ENCODE results near the gene COA4.
"Not testable (repeated sequence)": the region's sequence is repeated elsewhere in the genome, so short reads cannot be mapped to it uniquely, and the experiment has no call there.

Gene COA4

GRCh38 chr11:73876424-73877310, at the start of gene COA4, which contains the start of gene PAAF1:
TSS of gene COA4 (minus strand) at chr11:73876846. CDS start at chr11:73873378, 3,468 bp downstream.
TSS of gene PAAF1 (plus strand) at chr11:73876999. CDS start at chr11:73877022, 23 bp downstream.
- peak; percentile 92 for DNase-seq (ENCODE audit: low read depth)

GRCh38 chr11:73921180-73921579, 44.5 kb upstream of the COA4 start:
- no peak for DNase-seq (ENCODE audit: low read depth)

DNA sequence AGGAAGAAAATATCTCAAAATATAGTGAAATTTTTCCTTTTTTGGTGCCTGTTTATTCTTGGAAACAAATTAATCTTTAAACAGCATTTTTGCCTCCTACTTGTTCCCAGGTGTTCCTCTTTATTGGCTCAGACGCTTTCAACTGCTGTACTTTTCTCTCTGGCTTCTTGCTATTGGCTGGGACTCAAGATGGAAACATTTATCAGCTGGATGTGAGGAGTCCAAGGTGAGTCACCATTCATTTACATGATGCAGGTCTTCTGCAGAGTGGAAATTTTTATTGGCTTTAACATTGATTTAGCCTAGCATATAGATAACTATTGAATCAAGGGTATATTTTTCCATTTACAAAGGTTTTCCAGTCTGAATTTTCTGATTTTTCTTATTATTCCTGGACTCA, 39.8 kb upstream of the COA4 start:
- no peak for DNase-seq (ENCODE audit: low read depth)

DNA sequence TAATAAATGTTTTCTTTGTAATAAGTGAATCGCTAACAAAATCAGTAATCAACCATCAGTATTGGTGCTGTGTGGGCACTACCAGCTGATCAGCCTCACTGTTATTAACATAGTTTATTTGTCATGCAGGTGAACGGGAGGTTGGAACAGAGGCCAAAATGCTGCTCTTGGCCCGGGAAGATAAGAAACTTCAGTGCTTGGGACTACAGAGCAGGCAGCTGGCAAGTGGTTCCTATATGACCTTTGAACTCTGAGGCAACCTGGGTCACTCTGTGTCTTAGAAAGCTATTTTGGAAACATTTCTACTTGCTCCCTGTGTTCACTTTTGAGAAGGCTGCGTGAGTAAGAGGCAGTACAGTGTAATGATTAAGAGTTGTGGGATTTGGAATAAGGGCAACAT, 37.6 kb upstream of the COA4 start:
- DNase-seq (ENCODE audit: low read depth) = no peak

GRCh38 chr11:73913472-73913871, 36.8 kb upstream of the COA4 start:
- no peak for DNase-seq (ENCODE audit: low read depth)

DNA sequence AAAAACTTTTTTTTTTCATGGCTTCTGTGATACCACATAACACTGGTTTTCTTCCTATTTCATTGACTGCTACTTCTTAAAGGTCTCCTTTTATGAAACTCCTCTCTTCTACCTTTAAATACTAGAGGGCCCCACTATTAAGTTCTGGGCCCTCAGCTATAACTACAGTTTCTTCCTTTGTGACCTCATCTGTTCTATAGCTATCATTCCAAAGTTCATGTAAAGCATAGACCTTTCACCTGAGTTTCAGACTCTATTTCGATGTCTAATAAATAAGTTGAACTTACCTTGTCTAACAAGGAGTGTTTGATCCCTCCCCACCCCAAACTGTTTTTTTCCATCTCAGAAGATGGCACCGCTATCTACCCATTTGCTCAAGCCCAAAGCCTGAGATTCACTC, 35.4 kb upstream of the COA4 start:
- no peak for DNase-seq (ENCODE audit: low read depth)

DNA sequence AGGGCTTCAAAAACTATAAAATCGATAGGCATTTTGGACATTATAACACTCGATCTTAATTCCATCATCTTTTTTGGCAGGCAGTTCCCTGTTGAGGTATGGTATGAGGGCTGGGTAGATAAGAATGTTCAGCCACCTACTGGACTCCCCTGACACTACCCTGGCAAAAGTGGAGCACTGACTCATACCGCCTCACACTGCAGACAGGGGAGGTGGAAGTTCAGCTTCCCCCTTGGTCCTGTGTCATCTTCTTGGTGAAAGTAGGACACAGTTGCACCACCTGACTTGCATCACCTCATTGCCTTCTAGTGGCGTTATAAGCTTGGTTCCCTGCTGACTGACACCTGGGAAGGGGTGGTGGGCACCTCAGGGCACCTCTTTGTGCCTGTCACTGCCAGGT, 30.5 kb upstream of the COA4 start:
- DNase-seq (ENCODE audit: low read depth) = no peak

- DNase-seq (ENCODE audit: low read depth) = no peak
These were observed 25.7 kb upstream of the COA4 start for GRCh38 chr11:73902303-73902702.

GRCh38 chr11:73894725-73895335, 18.2 kb upstream of the COA4 start:
- no peak for DNase-seq (ENCODE audit: low read depth)

- no peak for DNase-seq (ENCODE audit: low read depth)
These were observed 16.4 kb upstream of the COA4 start for GRCh38 chr11:73893041-73893440.

GRCh38 chr11:73889536-73889935, 12.9 kb upstream of the COA4 start:
- DNase-seq (ENCODE audit: low read depth) = no peak

DNA sequence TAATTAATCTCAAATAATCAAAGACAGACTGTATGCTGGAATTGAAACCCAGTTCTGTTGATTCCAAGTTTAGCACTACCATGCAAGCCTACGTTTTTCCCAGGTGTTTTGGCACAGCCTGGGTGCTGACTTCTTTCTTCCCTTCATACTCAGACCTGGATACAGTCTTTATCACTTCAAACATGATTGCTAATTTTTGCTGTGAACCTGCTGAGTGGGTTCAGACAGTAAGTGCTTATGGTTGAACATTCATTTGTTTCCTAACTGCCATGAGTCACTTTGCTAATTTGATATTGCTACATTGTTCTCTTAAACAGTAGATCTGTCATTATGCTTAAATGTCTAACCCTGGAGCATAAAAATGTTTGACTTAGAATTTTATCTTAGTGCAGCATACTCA, 12.4 kb upstream of the COA4 start:
- no peak for DNase-seq (ENCODE audit: low read depth)

GRCh38 chr11:73888244-73888643, 11.6 kb upstream of the COA4 start:
- DNase-seq (ENCODE audit: low read depth) = no peak

- DNase-seq (ENCODE audit: low read depth) = no peak
These were observed 7.2 kb upstream of the COA4 start for GRCh38 chr11:73883856-73884255.

DNA sequence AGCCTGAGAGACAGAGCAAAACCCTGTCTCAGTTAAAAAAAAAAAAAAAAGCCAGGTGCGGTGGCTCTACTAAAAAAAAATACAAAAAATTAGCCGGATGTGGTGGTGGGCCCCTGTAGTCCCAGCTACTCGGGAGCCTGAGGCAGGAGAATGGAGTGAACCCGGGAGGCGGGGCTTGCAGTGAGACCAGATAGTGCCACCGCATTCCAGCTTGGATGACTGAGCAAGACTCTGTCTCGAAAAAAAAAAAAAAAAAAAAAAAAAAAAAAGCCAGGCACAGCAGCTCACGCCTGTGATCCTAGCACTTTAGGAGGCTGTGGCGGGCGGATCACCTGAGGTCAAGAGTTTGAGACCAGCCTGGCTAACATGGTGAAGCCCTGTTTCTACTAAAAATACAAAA, 3.8 kb upstream of the COA4 start:
- not testable (repeated sequence) for DNase-seq (ENCODE audit: low read depth)

GRCh38 chr11:73878771-73879170, 2.1 kb upstream of the COA4 start:
- DNase-seq (ENCODE audit: low read depth) = no peak

DNA sequence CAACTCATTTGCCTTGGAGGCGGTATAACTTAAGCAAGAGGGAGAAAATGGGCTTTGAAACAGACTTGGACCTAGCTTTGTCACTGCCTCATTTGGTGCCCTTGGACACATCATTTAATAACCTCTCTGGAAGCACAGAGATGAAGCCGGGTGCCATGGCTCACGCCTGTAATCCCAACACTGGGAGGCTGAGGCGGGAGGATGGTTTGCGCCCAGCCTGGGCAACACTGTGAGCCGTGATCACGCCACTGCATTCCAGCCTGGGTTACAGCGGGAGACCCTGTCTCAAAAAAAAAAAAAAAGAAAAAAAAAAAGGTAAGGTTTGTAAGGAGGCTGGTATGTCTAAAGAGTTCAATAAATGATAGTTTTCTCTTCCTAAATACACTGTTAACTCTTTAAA, 806 bp downstream of the COA4 start:
- DNase-seq (ENCODE audit: low read depth) = no peak

GRCh38 chr11:73875380-73875779, 1.3 kb downstream of the COA4 start:
- no peak for DNase-seq (ENCODE audit: low read depth)

DNA sequence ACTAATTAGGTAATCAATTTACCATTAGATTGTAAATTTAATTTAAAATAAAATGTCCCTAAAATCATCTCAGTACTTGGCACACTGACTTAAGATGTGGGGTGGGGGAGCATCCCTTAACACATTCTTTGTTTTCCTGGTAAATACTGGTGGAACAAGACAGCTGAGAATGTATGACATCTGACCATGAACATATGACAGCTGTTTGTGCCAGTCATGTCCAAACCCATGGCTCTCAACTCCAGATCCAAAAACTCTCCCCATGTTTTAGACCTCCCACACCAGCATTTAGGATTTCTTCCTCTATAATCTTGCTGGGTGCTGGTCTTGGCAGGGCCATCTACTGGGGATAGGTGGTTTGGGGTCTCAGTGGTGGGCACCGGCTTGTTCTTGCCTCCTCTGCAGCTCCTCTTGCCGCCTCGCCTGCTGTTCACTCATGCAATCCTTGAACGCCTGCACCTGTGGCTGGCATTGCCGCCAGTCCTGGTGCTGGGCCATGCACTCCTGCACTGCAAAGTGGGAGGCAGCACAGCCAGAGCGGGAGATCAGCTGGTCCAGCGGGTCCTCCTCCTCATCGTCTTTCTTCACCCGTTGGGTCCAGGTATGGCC, 3.8 kb downstream of the COA4 start:
- DNase-seq (ENCODE audit: low read depth) = no peak

GRCh38 chr11:73870261-73870660, 6.4 kb downstream of the COA4 start:
- DNase-seq (ENCODE audit: low read depth) = no peak

DNA sequence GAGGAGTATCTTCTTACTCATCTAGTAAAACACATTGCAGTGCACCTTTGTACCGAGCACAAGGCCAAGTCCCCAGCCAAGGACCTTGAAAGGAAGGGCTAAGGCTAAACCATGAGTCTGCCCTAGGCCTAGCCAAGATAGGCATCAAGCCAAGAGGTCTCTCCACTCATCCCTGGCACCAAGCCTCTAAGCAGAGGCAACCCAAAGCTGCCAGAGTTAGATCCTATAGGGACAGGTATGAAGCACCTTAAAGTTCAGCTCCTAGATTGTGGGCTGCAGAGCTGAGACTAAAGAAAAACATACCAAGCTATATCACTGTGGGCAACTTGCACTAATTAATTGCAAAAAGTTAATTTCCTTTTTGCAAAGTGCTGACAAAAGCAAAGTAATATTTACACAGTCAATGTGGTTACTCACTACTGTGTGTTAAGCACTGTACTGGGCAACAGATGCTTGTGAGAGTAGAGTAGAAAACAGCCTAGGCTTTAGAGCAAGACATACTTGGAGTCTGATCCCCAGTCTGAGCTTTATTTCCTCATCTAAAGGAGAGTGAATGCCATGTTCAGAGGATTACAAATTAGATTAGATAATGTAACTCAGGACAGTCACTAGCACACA, 7.2 kb downstream of the COA4 start:
- DNase-seq (ENCODE audit: low read depth) = no peak

GRCh38 chr11:73866586-73866996, 10.1 kb downstream of the COA4 start:
- DNase-seq (ENCODE audit: low read depth) = no peak

All from activated gamma-delta T cell treated with anti-CD3 and anti-CD28 coated beads, Interleukin-2, amount 50 U/mL, for 16 hours (primary cell).